HG03439 (cell line): ENCODE measurements around the gene FOSL2.

Experiments
- ATAC-seq: cut with Tn5 transposase; IDR thresholded peaks from one replicate; pipeline ENCODE4 v1.9.1; 2021; ENCODE audit warnings: mild to moderate bottlenecking, moderate library complexity; ENCODE audit not compliant: unreplicated experiment

The FOSL2 gene

DNA sequence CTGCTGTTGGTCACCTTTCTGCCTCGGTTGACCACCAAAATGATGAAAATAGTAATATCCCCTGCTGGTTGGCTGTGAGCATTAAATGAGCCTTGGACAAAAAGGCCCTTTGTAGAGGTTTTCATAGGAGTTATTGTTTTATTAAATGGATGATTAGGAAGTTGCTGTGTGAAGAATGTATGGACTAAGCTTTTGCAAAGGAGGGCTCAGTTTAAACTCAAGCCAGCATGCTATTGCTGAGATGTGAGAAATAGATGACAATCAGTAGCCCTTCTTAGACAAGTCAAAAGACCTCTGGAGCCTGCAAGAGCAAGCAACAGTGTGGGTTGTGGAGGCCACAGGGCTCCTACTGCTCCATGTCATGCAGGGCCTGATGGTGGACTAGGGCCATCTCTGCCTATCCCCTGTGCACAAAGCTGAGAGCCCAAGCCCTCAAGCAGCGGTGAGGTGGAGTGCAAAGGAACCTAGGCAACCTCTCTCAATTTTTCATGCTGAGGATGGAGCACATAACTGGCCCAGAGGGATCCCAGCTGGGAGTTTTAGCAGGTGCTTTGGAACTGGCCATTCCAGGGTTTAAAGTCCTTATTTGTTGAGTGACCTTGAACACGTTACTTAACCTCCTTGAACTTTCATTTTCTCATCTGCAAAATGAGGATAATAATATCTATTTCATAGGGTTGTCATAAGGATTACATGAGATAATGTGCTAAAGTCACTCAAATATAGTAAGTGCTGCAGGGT, 37.1 kb downstream of the FOSL2 start:
- ATAC-seq = no peak

DNA sequence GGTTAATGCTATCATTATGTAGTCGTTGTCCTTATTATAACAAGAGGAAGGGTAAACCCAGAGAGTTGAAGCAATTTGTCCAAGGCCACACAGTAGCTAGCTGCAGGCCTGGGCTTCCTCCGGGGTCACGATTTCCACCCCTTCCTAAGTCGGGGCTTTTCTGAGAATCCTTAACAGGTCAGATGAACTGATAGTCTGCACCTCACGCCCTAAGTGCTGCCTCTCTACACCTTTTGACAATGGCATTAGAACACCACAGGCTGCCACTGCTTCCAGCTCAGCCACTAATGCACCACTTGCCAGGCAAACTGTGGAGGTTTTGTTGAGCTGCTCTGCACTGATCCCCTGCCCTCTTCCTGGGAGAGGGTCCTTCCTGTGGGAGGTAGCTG, 37.7 kb downstream of the FOSL2 start:
- no peak for ATAC-seq

DNA sequence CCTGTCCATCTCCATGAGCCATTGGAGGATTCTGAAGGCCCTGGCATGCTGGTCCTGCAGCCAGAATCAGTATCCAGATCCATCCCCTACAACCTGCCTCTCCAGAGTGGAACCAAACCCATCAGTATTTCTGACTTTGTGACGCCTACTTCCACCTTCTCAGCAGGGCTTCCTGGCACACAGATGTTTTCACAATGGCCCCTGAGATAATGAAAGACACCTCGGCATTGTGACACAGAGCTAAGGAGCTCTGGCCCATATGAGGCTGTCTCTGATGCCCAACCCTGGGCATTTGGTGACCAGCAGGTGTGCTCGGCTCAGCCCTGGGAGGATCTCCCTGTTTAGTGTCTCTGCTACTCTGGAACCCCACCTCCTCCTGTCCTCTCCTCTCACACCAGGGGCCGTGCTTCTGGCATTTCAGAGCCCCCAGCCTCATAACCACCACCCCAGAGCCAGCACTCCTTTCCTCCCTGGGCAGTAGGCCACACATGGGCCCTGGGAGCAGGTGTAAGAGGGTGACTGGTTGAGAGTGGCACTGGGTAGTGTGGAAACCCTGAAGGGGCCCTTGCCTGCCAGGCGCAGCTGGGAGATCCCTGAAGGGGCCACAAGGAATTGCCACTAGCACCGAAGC, 38.2 kb downstream of the FOSL2 start:
- ATAC-seq = no peak

DNA sequence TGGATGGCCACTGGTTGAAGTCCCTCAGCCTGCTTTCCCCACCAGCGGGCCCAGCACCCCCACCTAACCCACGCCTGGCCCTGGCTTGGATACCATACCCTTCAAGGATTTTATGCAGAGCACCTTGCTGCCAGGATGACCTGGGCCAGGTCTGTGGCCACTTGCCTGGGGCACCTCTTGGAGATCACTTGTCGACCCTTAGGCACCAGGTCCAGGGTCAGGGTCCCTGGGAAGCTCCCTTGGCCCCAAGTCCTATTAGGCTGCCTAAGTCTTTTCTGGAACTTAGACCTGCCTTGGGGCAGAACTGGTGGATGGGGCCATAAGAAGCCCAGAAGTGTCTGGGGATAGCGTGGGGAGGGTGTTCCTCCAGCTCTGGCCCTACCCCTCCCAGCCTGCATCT, 39.1 kb downstream of the FOSL2 start:
- ATAC-seq = no peak

DNA sequence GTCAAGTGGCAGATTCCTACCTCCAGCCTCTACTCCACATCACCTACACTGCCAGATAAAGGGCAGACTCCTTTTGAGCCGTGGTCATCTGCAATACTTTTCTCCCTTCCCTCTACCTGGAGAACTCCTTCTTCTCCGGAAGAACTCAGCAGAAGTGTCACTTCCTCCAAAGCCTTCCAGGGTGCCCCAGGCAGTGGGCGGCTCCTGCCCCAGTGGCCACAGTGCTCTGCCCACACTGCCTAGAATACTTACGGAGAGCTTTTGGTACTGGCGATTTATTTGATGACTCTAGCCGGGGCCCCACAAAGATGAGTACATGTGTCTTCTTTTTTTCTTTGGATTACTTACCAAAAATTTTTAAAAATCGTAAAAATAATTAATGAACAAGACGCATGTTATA, 39.7 kb downstream of the FOSL2 start:
- no peak for ATAC-seq

DNA sequence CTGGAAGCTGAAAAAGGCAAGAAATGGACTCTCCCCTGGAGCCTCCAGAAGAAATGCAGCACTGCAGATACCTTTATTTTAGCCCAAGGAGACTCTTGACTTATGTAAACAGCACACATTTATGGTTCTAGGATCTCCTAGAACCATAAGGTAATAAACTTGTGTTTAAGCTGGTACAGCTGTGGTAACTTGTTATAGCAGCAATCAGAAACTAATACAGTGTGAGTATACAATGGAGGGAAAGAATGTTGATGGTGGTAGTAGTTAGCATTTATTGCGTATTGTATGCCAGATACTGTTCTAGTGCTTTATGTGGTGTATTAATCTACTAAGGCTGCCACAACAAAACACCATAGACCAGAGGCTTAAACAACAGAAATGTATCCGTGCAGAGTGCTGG, 40.6 kb downstream of the FOSL2 start:
- no peak for ATAC-seq

DNA sequence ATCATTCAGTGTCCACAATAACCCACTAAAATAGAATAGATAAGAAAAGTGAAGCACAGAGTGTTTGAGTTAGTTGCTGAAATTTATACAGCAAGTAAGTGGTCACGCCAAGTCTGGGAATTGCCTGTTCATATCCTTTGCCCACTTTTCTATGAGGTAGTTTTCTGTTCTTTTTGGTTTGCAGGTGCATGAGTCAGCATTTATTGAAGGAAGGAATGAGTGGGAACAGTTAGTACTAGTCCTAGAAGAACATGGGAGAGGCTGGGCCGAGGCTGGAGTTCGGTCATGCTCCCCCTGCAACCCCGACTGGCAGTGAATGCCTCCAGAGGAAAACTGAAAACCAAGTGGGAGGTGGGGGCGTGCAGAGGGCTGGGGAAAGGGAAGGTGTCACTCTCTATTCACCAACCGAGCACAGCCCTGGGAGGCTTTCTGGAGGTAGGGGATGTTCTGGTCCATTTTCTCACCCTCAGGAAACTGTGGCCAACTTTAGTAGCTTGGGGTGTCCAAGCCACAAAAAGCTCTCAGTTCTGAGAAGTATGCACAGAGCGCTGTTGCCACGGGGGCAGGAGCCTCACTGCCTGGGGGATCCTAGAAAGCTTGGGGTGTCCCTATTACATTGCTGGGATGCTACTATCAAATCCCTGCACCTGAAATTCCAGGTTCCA, 41.4 kb downstream of the FOSL2 start:
- no peak for ATAC-seq

DNA sequence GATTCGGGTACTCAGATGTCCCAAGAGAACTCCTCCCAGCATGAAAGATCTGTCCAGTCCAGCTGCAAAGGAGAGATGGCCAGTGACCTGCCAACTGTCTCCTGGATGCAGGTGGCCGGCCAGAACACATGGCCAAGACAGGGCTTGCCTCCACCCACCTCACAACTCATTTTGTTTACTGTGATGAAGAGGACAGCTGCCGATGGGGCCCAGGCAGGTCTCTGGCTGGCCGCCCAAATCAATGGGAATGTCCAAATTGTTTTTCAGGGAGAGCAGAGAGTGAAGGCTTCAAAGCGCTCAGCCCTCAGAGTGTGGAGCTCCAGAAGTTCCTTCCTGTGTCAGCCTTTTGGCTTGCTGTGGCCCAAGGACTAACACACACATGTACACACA, 41.9 kb downstream of the FOSL2 start:
- no peak for ATAC-seq

DNA sequence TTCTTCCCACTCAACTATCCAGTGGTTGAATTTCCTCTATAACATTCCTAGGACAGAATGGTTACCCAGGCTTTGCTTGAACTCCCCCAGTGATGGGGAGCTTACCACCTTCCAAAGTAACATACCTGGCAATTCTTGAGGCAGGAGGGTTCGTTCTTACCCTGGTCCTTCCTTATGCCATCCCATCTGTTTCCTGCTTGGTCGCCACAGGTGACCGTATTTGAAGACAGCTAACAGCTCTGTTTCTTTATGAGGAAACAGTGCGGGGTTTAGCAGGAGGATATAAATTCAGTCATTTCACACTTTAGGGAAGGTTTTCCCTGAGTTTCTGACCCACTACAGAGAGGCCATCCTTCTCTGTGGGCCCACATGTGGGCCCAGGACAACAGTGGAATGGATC, 42.6 kb downstream of the FOSL2 start:
- no peak for ATAC-seq

DNA sequence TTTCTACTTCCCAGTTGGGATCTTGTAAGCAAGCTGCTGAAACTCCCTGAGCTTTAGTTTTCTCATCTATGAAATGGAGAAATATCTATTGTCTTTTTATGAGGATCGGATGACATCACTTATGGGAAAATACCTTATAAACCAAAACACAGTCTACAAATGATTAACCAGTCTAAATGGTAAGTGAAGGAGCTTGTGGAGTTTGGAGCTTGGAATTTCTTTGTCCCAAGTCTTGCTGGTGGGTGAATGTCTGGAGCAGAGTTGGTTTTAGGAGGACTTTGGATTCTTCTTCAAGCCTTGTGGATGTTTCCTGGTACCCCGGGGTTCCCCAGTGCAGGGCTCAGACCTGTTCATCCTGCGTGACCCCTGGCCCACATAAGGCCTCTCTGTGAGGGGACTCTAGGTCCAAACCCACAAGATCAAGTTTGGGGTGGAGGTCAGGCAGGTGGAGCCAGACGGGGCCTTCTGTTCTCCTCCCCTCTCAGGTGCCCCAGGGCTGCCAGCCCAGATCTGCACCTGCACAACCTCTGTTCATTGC, 43.2 kb downstream of the FOSL2 start:
- ATAC-seq = no peak

DNA sequence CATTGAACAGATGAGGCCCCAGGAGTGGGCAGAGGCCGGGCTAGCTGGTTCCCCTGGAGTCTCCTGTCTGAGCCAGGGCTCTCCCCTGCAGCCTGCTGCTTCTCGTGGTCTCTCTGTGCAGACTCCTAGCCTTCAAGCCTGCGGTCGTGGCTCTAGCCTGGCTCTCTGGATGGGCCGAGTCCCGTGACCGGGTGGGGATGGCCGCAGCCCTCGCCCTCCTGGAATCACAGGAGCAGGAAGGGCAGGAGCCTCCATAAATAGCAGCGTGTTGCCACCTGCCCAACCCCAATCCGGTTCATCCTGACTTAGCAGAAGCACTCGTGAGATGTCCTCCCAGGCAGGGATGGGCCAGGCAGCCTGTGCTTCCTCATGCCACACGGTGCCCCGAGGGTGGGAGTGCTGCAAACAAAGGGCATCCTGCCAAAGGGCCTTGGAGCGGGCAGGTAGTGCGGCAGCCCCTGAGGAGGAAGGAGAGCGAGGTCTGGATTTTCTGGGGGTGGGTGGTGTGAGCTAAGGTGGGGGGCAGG, 43.9 kb downstream of the FOSL2 start:
- no peak for ATAC-seq

DNA sequence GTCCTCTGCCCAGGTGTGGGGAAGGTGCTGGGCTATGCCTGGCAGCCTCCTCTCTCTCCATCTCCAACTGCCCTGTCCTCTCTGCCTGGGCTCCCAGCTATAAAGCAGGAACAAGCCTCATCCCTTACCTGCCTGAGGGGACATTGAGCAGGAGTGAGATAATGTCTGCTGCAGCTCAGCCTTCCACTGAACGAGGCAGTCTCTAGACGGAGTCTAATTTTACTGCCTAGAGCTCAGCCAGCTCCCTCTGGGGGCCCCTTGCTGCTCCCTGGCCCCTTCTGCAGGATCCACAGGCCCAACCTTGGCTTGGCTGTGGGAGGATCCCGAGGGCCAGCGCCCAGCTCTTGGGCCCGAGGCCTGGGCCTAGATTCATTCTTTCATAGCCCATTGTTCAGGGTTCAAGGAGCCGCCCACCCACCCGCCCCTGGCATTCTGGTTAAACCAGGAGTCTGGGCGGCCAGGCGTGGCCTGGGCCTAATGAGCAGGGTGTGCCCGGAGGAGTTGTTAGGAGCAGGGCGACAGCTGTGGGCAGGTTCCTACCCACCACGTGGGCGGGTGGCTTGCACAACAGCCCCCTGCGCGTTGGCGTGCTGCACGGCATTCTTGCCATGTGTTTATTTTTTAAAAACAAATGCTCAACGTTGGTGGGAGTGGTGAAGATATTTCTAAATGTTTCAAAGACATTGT, 44.6 kb downstream of the FOSL2 start:
- ATAC-seq = no peak

DNA sequence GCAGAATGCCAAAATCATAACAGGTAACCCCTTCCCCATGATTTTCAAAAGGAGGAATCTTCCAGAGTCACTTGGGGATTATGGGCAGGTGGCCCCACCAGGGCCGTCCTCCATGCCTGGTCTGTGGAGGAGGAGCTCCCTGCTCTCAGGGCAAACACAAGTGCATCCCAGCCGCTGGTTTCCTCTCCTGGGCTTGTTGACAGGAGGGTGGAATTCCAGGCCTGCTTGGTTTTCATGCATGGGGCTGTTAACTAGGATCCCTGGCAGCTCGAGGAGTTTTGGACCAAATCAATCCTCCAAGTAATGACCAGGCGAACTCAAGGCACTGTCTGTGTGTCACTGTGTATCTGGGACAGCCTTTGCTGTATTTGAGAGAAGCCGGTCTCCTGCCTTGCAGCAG, 45.3 kb downstream of the FOSL2 start:
- no peak for ATAC-seq

DNA sequence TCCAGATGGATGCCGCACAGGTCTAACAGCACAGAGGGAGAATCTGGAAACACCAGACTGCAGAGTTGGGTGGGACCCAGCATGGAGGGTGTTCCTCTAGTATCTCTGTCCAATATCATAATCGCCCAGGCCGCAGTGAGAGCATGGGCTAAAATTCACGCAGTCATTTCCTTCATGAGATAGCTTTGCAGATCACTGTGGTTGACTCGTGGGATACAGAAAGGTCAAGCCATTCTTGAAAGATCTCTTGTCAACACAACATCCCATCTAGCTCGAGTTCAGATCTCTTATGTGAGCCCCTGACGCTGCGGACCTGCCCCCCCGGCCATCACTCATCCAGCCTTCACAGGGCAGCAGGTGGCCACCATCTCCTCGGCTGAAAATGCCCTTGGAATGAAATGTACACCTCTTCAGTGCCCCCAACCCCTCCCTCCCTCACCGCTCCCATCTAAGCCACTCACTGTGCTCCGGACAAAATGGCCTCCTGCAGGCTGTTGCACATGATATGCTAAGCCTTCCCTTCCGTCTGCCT, 45.9 kb downstream of the FOSL2 start:
- no peak for ATAC-seq

DNA sequence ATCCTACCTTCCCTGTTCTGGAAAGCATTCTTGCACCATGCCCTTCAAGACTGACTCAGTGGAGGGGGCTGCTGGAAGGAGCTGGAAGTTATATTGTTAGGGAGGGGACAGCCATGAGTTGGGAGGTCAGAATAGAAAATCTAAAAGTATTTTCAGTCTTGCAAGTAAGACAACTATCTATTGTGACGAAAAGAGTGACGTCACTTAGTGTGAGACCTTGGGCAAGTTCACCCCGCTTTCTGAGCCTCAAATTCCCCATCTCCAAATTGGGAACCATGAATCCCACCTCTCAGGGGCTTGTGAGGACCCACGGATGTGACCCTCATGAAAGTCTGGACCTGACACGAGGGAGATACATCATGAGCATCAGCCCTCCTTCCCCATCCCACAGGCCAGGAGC, 46.5 kb downstream of the FOSL2 start:
- ATAC-seq = no peak

DNA sequence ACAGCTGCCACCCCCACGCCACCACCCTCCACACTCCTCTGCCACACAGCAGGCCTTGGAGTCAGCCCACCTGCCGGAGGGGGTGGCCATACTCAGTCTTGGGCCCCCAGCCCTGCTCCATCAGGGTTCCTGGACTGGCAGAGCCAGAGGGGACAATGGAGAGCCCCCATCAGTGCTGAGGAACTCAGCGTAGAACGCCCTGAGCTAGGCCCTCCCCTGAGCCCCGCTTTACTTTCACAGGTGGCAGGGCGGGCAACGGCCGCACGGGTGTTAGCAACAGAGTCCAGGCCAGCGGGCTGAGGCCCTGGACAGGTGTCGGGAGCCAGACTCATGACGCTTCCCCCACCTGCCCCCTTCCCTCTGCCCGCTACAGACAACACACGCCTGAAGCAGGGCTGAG, 47.1 kb downstream of the FOSL2 start:
- ATAC-seq = no peak

DNA sequence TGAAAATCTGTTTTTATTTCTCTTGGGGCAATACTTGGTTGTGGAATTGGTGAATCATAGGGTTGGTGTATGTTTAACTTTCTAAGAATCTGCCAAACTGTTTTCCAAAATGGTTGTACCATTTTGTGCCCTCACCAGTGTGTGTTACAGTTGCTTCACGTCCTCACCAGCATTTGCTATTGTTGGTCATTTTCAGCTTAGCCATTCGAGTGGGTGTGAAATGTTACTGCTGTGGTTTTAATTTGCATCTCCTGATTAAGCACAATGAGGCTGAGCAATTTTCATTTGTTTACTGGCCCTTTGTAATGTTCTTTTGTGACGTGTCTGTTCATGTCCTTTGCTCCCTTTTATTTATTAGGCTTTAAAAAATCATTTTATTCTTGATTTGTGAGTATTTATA, 49.7 kb downstream of the FOSL2 start:
- ATAC-seq = no peak

DNA sequence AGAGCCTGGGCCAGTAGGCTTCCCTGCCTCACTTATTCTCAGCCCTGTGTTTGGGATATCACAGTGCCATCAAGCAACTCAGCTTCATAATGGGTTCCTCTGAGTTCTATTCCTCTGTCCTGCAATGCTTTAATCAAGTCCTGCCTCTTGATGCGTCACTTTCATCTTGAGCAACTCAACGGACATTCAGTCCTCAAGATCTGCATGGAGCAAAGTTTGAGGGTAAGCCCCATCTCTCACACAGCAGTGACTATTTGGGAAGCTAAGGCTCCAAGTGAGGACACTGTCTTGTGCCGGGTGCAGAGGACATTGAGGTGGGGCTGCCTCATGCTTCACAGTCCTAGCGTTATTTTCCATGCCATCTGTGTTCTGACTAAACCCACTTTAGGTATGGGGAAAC, 52.3 kb downstream of the FOSL2 start:
- ATAC-seq = no peak

DNA sequence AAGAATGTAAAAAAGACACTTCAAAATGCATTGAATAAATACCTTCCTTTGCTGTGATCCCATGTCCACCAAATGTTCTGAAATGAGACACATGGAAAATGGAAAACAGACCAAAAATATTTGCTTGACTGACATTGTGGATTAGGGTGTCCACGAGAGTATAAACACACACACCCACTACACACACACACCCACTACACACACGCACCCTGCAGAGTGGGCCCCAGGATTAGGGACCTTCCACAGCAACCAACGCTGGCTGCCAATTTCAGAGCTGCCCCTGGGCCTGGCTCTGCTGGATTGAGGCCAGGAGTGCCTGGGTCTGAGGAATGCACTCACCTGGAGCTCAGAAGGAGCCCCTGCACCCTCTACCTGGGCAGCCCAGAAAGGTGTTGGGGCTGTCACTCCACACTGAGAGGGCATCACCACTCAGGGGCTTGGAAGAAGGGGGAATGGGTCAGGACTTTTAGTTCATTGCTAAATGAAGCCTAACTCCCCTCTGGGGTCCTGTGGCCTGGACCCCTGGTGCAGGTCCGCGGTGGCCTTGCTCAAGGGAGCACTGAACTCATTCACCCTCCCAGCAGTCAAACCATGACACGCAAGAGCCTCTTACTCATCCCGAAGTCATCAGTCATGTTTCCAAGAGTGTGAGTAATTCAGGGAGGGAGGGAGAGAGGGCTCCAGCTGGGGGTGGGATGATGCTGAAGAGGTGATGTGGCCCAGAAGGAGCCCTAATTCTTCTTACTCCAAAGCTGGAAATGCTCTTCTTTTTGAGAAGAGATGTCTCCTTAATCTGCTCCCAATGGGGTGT, 53.0 kb downstream of the FOSL2 start:
- ATAC-seq = no peak

DNA sequence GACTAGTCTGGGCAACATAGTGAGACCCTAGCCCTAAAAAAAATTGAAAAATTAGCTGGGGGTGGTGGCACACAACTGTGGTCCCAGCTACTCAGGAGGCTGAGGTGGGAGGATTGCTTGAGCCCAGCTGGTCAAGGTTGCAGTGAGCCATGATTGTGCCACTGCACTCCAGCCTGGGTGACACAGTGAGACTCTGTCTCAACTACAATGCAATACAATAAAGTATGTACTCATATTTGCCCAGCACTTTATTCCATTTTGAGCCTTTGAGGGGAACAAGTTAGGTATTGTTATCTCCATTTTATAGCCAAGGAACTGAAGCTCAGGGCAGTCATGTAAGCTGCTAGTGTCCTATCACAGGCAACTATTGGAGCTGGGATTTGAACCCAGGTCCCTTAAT, 53.9 kb downstream of the FOSL2 start:
- ATAC-seq = no peak
